Lung (tissue), 12 donors: ENCODE results near the gene ZCCHC24. TPM values are rescaled to one million over a fixed set of nuclear protein-coding genes. Genes with fewer than 3 reads are reported as not detected.

Experiments used
- ATAC-seq: fragments of 200-7000 bp; cut with Tn5 transposase; one replicate; pipeline ENCODE4 v1.9.1; 2020; ENCODE audit warnings: moderate number of reproducible peaks; ENCODE audit not compliant: insufficient read depth, low FRiP score
- DNase-seq, 3 donors: peaks; one replicate each; pipeline ENCODE4 v3.0.0-alpha.2; 2013 to 2017
- H3K27ac ChIP-seq, 2 donors: one replicate each; pipeline ENCODE4 v1.5.1; 2013; ENCODE audit warnings: mild to moderate bottlenecking in 2 of 2, moderate library complexity in 2 of 2, control low read depth in 1 of 2, inconsistent platforms in 1 of 2, low read depth in 1 of 2, low read length in 1 of 2
- H3K27me3 ChIP-seq, 3 donors: one replicate each; pipeline ENCODE4 v1.5.1; 2013; ENCODE audit warnings: low read length in 2 of 3; ENCODE audit not compliant: control insufficient read depth in 3 of 3, insufficient read depth in 3 of 3
- H3K36me3 ChIP-seq, 4 donors: one replicate each; pipeline ENCODE4 v1.5.1; 2013; ENCODE audit warnings: low read length in 4 of 4, mild to moderate bottlenecking in 1 of 4, moderate library complexity in 1 of 4; ENCODE audit not compliant: control insufficient read depth in 4 of 4, insufficient read depth in 4 of 4
- H3K4me1 ChIP-seq, 5 donors: one replicate each; pipeline ENCODE4 v1.5.1; 2013; ENCODE audit warnings: low read length in 5 of 5, mild to moderate bottlenecking in 2 of 5, moderate library complexity in 1 of 5; ENCODE audit not compliant: control insufficient read depth in 5 of 5, insufficient read depth in 5 of 5
- H3K4me3 ChIP-seq: one replicate; pipeline ENCODE4 v1.5.1; 2013; ENCODE audit warnings: mild to moderate bottlenecking, control low read depth, moderate library complexity
- H3K9ac ChIP-seq, 2 donors: one replicate each; pipeline ENCODE4 v1.5.1; 2013; ENCODE audit warnings: low read length in 2 of 2, control low read depth in 1 of 2; ENCODE audit not compliant: insufficient read depth in 1 of 2
- H3K9me3 ChIP-seq, 4 donors: one replicate each; pipeline ENCODE4 v1.5.1; 2013; ENCODE audit warnings: low read length in 3 of 4, mild to moderate bottlenecking in 1 of 4, moderate library complexity in 1 of 4; ENCODE audit not compliant: control insufficient read depth in 4 of 4, insufficient read depth in 3 of 4
- CTCF ChIP-seq: IDR thresholded peaks from 2 replicates; pipeline ENCODE4 v1.5.1; 2012; ENCODE audit warnings: mild to moderate bottlenecking; ENCODE audit errors: control extremely low read depth, extremely low read depth
- WGBS, 2 donors: extraction: QIAGEN DNeasy Blood & Tissue Kit; methylation state at CpG; one replicate each; pipeline ENCODE4 v1.1.7; 2013; 5-methylcytosine and 5-hydroxymethylcytosine counted together
- polyA plus RNA-seq, 2 donors: library from polyadenylated mRNA; stranded (reverse); fragments of 200-250 nt; gene quantifications; one replicate each; pipeline ENCODE4 v1.2.1, GENCODE V29; 2013
- total RNA-seq, 2 donors: library from RNA; depleted of rRNA in 1 of 2; stranded (reverse); fragments of >200 nt in 1 of 2; gene quantifications; one replicate each; pipeline ENCODE4 v1.2.1, GENCODE V29; 2014 to 2021
- donor health status: control.
- donor health status: control.
- donor health status: Bipolar disorder and iron deficiency.
- donor health status: healthy.
- donor health status: DM: yes; HTN: yes; CAD: no.

ZCCHC24 gene
- total and polyA plus RNA-seq, 4 donors, result 10.4 to 33.5 (median 13.5) TPM

- TF ChIP-seq CTCF, result no peak
- peak overlapping the region in 1 of 2 donors; percentile 79 for H3K27ac ChIP-seq
- H3K4me1 ChIP-seq, result peaks cover 4 to 45% (median 24%) of the 10 kb centered on the region in 5 donors
- no peak overlapping the region for H3K4me3 ChIP-seq
- WGBS, 2 donors, result 69 to 75% methylated on average over 5 of the region's 5 CpGs
- H3K27me3 ChIP-seq, result no peaks in the 10 kb centered on the region
- no peaks in the 10 kb centered on the region for H3K9me3 ChIP-seq
- no peak for DNase-seq
- peak overlapping the region in 1 of 2 donors; percentile 42 for H3K9ac ChIP-seq
- no peak for ATAC-seq
- H3K36me3 ChIP-seq, result peaks cover 2 to 32% (median 17%) of the 10 kb centered on the region in 4 donors
These were observed 20.3 kb downstream of the ZCCHC24 start for GRCh38 chr10:79425074-79425532.

- no peak overlapping the region for H3K4me3 ChIP-seq
- WGBS, 2 donors, result 61 to 78% methylated on average over 11 of the region's 11 CpGs
- peaks cover 2 to 28% (median 14%) of the 10 kb centered on the region in 4 donors for H3K36me3 ChIP-seq
- peak; percentile 76 for ATAC-seq
- H3K4me1 ChIP-seq, result peaks cover 4 to 48% (median 30%) of the 10 kb centered on the region in 5 donors
- no peaks in the 10 kb centered on the region for H3K27me3 ChIP-seq
- peak; percentile 77 to 83 (median 82) for DNase-seq
- peak overlapping the region in 1 of 2 donors; percentile 42 for H3K9ac ChIP-seq
- peak overlapping the region in 1 of 2 donors; percentile 79 for H3K27ac ChIP-seq
- no peaks in the 10 kb centered on the region for H3K9me3 ChIP-seq
- TF ChIP-seq CTCF, result no peak
These were observed 21.0 kb downstream of the ZCCHC24 start for GRCh38 chr10:79424221-79425073.

- Histone ChIP-seq H3K9ac (peak overlapping the region in 1 of 2 donors; percentile 17), H3K36me3 (peaks cover 2 to 29% (median 19%) of the 10 kb centered on the region in 4 donors), H3K4me3 (no peak overlapping the region), H3K27me3 (no peaks in the 10 kb centered on the region), H3K27ac (peak overlapping the region in 1 of 2 donors; percentile 63), H3K9me3 (no peaks in the 10 kb centered on the region), H3K4me1 (peaks cover 4 to 50% (median 32%) of the 10 kb centered on the region in 5 donors)
- DNase-seq, result peak; percentile 87 to 95 (median 94)
- 78% methylated on average over 9 of the region's 9 CpGs for WGBS, 2 donors
- no peak for ATAC-seq
- TF ChIP-seq CTCF, result no peak
These were observed 23.1 kb downstream of the ZCCHC24 start for GRCh38 chr10:79422178-79422892.
